ENCODE data around the gene TRIM10.

Gene TRIM10

GRCh38 chr6:30194797-30195690 is 34.0 kb upstream of the TRIM10 start:
- DNase-seq (ENCODE audit: low read depth), result no peak
- H3K36me3 ChIP-seq (ENCODE audit: control insufficient read depth, insufficient read depth, low read length, severe bottlenecking), result peaks cover 48% of the 10 kb centered on the region
- no peak overlapping the region for H3K9ac ChIP-seq (ENCODE audit: low read length)
- peaks cover 5% of the 10 kb centered on the region for H3K4me1 ChIP-seq (ENCODE audit: control insufficient read depth, insufficient read depth, low read length)
- H3K9me3 ChIP-seq (ENCODE audit: control insufficient read depth, low read length), result no peaks in the 10 kb centered on the region
- H3K4me3 ChIP-seq (ENCODE audit: low read length), result no peak overlapping the region
- H3K27me3 ChIP-seq (replicated peaks; ENCODE audit: control insufficient read depth, insufficient read depth, low read length), result no peaks in the 10 kb centered on the region

GRCh38 chr6:30192076-30192475 is 31.1 kb upstream of the TRIM10 start:
- Histone ChIP-seq H3K4me3 (ENCODE audit: low read length) (no peak overlapping the region), H3K36me3 (ENCODE audit: control insufficient read depth, insufficient read depth, low read length, severe bottlenecking) (peaks cover 51% of the 10 kb centered on the region)
- DNase-seq (ENCODE audit: low read depth), result no peak

GRCh38 chr6:30188541-30188940 is 27.5 kb upstream of the TRIM10 start:
- no peak for DNase-seq (ENCODE audit: low read depth)
- Histone ChIP-seq H3K27me3 (replicated peaks; ENCODE audit: control insufficient read depth, insufficient read depth, low read length) (no peaks in the 10 kb centered on the region), H3K36me3 (ENCODE audit: control insufficient read depth, insufficient read depth, low read length, severe bottlenecking) (peaks cover 56% of the 10 kb centered on the region), H3K4me1 (ENCODE audit: control insufficient read depth, insufficient read depth, low read length) (no peaks in the 10 kb centered on the region), H3K9me3 (ENCODE audit: control insufficient read depth, low read length) (no peaks in the 10 kb centered on the region), H3K4me3 (ENCODE audit: low read length) (no peak overlapping the region), H3K9ac (ENCODE audit: low read length) (no peak overlapping the region)

More at GRCh38 chr6:30192076-30192475, 31.1 kb upstream of the TRIM10 start:
- H3K9me3 ChIP-seq (ENCODE audit: control insufficient read depth, low read length), result no peaks in the 10 kb centered on the region
- no peaks in the 10 kb centered on the region for H3K27me3 ChIP-seq (replicated peaks; ENCODE audit: control insufficient read depth, insufficient read depth, low read length)
- no peak overlapping the region for H3K9ac ChIP-seq (ENCODE audit: low read length)
- H3K4me1 ChIP-seq (ENCODE audit: control insufficient read depth, insufficient read depth, low read length), result peaks cover 5% of the 10 kb centered on the region

GRCh38 chr6:30185846-30186484 is 25.0 kb upstream of the TRIM10 start:
- H3K36me3 ChIP-seq (ENCODE audit: control insufficient read depth, insufficient read depth, low read length, severe bottlenecking), result peaks cover 56% of the 10 kb centered on the region
- H3K9ac ChIP-seq (ENCODE audit: low read length), result no peak overlapping the region
- no peak for DNase-seq (ENCODE audit: low read depth)

GRCh38 chr6:30184417-30185031 is 23.5 kb upstream of the TRIM10 start:
- H3K4me3 ChIP-seq (ENCODE audit: low read length), result no peak overlapping the region
- no peak overlapping the region for H3K9ac ChIP-seq (ENCODE audit: low read length)
- DNase-seq (ENCODE audit: low read depth), result no peak
- H3K4me1 ChIP-seq (ENCODE audit: control insufficient read depth, insufficient read depth, low read length), result no peaks in the 10 kb centered on the region
- peaks cover 7% of the 10 kb centered on the region for H3K9me3 ChIP-seq (ENCODE audit: control insufficient read depth, low read length)
- peaks cover 42% of the 10 kb centered on the region for H3K36me3 ChIP-seq (ENCODE audit: control insufficient read depth, insufficient read depth, low read length, severe bottlenecking)
- no peaks in the 10 kb centered on the region for H3K27me3 ChIP-seq (replicated peaks; ENCODE audit: control insufficient read depth, insufficient read depth, low read length)

More at GRCh38 chr6:30185846-30186484, 25.0 kb upstream of the TRIM10 start:
- Histone ChIP-seq H3K9me3 (ENCODE audit: control insufficient read depth, low read length) (no peaks in the 10 kb centered on the region), H3K4me1 (ENCODE audit: control insufficient read depth, insufficient read depth, low read length) (no peaks in the 10 kb centered on the region), H3K4me3 (ENCODE audit: low read length) (no peak overlapping the region), H3K27me3 (replicated peaks; ENCODE audit: control insufficient read depth, insufficient read depth, low read length) (no peaks in the 10 kb centered on the region)

- Histone ChIP-seq H3K9ac (ENCODE audit: low read length) (no peak overlapping the region), H3K4me3 (ENCODE audit: low read length) (no peak overlapping the region), H3K36me3 (ENCODE audit: control insufficient read depth, insufficient read depth, low read length, severe bottlenecking) (peaks cover 4% of the 10 kb centered on the region), H3K4me1 (ENCODE audit: control insufficient read depth, insufficient read depth, low read length) (no peaks in the 10 kb centered on the region), H3K27me3 (replicated peaks; ENCODE audit: control insufficient read depth, insufficient read depth, low read length) (peaks cover 18% of the 10 kb centered on the region), H3K9me3 (ENCODE audit: control insufficient read depth, low read length) (peaks cover 13% of the 10 kb centered on the region)
- DNase-seq (ENCODE audit: low read depth), result no peak
These were observed 19.1 kb upstream of the TRIM10 start for GRCh38 chr6:30180145-30180544.

- no peak for DNase-seq (ENCODE audit: low read depth)
- Histone ChIP-seq H3K4me1 (ENCODE audit: control insufficient read depth, insufficient read depth, low read length) (no peaks in the 10 kb centered on the region), H3K27me3 (replicated peaks; ENCODE audit: control insufficient read depth, insufficient read depth, low read length) (peaks cover 25% of the 10 kb centered on the region), H3K9ac (ENCODE audit: low read length) (no peak overlapping the region), H3K9me3 (ENCODE audit: control insufficient read depth, low read length) (peaks cover 13% of the 10 kb centered on the region), H3K4me3 (ENCODE audit: low read length) (no peak overlapping the region), H3K36me3 (ENCODE audit: control insufficient read depth, insufficient read depth, low read length, severe bottlenecking) (no peaks in the 10 kb centered on the region)
These were observed 17.8 kb upstream of the TRIM10 start for GRCh38 chr6:30178837-30179236.

GRCh38 chr6:30175765-30176164 is 14.8 kb upstream of the TRIM10 start:
- Histone ChIP-seq H3K4me1 (ENCODE audit: control insufficient read depth, insufficient read depth, low read length) (no peaks in the 10 kb centered on the region), H3K9me3 (ENCODE audit: control insufficient read depth, low read length) (peaks cover 13% of the 10 kb centered on the region), H3K27me3 (replicated peaks; ENCODE audit: control insufficient read depth, insufficient read depth, low read length) (peaks cover 49% of the 10 kb centered on the region), H3K36me3 (ENCODE audit: control insufficient read depth, insufficient read depth, low read length, severe bottlenecking) (no peaks in the 10 kb centered on the region), H3K4me3 (ENCODE audit: low read length) (no peak overlapping the region), H3K9ac (ENCODE audit: low read length) (no peak overlapping the region)
- no peak for DNase-seq (ENCODE audit: low read depth)

- no peak for DNase-seq (ENCODE audit: low read depth)
- no peaks in the 10 kb centered on the region for H3K9me3 ChIP-seq (ENCODE audit: control insufficient read depth, low read length)
- H3K9ac ChIP-seq (ENCODE audit: low read length), result no peak overlapping the region
- no peaks in the 10 kb centered on the region for H3K36me3 ChIP-seq (ENCODE audit: control insufficient read depth, insufficient read depth, low read length, severe bottlenecking)
- H3K4me1 ChIP-seq (ENCODE audit: control insufficient read depth, insufficient read depth, low read length), result no peaks in the 10 kb centered on the region
- no peak overlapping the region for H3K4me3 ChIP-seq (ENCODE audit: low read length)
- H3K27me3 ChIP-seq (replicated peaks; ENCODE audit: control insufficient read depth, insufficient read depth, low read length), result peaks cover 71% of the 10 kb centered on the region
These were observed 11.7 kb upstream of the TRIM10 start for GRCh38 chr6:30172681-30173080.

GRCh38 chr6:30171677-30172471 is 10.9 kb upstream of the TRIM10 start:
- Histone ChIP-seq H3K27me3 (replicated peaks; ENCODE audit: control insufficient read depth, insufficient read depth, low read length) (peaks cover 74% of the 10 kb centered on the region), H3K9ac (ENCODE audit: low read length) (no peak overlapping the region), H3K36me3 (ENCODE audit: control insufficient read depth, insufficient read depth, low read length, severe bottlenecking) (no peaks in the 10 kb centered on the region), H3K4me1 (ENCODE audit: control insufficient read depth, insufficient read depth, low read length) (no peaks in the 10 kb centered on the region), H3K4me3 (ENCODE audit: low read length) (peak overlapping the region; percentile 39), H3K9me3 (ENCODE audit: control insufficient read depth, low read length) (no peaks in the 10 kb centered on the region)
- peak; percentile 19 for DNase-seq (ENCODE audit: low read depth)

Measured in adipocyte (in vitro differentiated cells).